ENCODE results near the gene LPCAT1.
"Not testable (repeated sequence)": the region's sequence is repeated elsewhere in the genome, so short reads cannot be mapped to it uniquely, and the experiment has no call there.

Gene LPCAT1, protein sequence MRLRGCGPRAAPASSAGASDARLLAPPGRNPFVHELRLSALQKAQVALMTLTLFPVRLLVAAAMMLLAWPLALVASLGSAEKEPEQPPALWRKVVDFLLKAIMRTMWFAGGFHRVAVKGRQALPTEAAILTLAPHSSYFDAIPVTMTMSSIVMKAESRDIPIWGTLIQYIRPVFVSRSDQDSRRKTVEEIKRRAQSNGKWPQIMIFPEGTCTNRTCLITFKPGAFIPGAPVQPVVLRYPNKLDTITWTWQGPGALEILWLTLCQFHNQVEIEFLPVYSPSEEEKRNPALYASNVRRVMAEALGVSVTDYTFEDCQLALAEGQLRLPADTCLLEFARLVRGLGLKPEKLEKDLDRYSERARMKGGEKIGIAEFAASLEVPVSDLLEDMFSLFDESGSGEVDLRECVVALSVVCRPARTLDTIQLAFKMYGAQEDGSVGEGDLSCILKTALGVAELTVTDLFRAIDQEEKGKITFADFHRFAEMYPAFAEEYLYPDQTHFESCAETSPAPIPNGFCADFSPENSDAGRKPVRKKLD

GRCh38 chr5:1523793-1524480 is at the start of gene LPCAT1:
TSS of gene LPCAT1 (minus strand) at chr5:1523960. CDS start at chr5:1523844, 116 bp downstream.
- peak; percentile 38 to 62 for DNase-seq (ENCODE audit: low read depth in 2 of 2)

- not testable (repeated sequence) for DNase-seq (ENCODE audit: low read depth in 2 of 2)
Measured at GRCh38 chr5:1571875-1572274, 48.1 kb upstream of the LPCAT1 start.

DNA sequence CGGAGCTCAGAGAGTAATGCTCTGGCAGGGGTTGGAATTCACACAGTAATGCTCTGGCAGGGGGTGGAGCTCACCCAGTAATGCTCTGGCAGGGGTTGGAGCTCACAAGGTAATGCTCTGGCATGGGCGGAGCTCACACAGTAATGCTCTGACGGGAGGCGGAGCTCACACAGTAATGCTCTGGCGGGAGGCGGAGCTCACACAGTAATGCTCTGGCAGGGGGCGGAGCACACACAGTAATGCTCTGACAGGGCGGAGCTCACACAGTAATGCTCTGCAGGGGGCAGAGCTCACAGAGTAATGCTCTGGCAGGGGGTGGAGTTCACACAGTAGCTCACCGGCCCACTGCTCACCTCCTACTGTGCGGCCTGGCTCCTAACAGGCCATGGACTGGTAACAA is 47.2 kb upstream of the LPCAT1 start:
- DNase-seq (ENCODE audit: low read depth in 2 of 2) = no peak

DNA sequence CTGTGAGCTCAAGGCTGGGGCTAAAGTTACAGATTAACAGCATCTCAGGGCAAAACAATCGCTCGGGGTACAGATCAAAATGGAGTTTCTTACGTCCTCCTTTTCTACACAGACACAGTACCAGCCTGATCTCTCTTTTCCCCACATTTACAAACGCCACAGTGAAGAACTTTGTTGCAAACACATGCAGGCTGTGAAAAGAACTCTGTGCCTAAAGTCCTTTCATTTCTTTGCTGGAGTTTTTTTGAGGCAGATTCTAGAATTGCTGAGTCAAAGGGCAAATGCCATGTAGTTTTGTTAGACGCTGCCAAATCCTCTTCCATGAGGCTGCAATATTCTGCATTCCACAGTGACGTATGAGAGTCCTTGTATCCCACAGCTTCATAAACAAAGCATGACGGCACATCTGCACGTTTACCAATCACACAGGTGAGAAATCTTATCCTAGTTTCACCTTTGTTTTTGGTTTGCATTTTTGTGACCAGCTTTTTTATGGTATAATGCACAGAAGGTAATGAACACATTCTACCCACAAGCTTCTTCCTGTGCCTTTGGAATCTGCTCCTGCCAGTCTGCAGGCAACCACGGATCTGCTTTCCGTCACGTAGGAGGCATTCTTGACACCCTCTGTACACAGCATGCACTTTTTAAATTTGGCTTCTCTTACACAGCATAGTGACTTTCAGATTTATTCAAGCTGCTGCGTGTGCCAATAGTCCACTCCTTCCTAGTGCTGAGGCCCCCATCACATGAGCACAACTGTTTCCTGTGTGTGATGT is 44.6 kb upstream of the LPCAT1 start:
- no peak for DNase-seq (ENCODE audit: low read depth in 2 of 2)

DNA sequence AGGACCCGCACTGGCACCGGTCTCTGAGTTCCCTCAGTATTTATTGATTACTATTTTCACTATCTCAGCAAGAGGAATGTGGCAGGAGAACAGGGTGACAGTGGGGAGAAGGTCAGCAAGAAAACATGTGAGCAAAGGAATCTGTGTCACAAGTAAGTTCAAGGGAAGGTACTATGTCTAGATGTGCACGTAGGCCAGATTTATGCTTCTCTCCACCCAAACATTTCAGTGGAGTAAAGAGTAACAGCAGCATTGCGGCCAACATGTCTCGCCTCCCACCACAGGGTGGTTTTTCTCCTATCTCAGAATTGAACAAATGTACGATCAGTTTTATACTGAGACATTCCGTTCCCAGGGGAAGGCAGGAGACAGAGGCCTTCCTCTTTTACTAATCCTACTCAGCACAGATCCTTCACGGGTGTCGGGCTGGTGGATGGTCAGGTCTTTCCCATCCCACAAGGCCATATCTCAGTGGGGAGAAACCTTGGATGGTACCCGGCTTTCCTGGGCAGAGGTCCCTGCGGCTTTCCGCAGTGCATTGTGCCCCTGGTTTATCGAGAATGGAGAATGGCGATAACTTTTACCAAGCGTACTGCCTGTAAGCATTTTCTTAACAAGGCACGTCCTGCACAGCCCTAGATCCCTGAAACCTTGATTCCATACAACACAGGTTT is 43.9 kb upstream of the LPCAT1 start:
- not testable (repeated sequence) for DNase-seq (ENCODE audit: low read depth in 2 of 2)

DNA sequence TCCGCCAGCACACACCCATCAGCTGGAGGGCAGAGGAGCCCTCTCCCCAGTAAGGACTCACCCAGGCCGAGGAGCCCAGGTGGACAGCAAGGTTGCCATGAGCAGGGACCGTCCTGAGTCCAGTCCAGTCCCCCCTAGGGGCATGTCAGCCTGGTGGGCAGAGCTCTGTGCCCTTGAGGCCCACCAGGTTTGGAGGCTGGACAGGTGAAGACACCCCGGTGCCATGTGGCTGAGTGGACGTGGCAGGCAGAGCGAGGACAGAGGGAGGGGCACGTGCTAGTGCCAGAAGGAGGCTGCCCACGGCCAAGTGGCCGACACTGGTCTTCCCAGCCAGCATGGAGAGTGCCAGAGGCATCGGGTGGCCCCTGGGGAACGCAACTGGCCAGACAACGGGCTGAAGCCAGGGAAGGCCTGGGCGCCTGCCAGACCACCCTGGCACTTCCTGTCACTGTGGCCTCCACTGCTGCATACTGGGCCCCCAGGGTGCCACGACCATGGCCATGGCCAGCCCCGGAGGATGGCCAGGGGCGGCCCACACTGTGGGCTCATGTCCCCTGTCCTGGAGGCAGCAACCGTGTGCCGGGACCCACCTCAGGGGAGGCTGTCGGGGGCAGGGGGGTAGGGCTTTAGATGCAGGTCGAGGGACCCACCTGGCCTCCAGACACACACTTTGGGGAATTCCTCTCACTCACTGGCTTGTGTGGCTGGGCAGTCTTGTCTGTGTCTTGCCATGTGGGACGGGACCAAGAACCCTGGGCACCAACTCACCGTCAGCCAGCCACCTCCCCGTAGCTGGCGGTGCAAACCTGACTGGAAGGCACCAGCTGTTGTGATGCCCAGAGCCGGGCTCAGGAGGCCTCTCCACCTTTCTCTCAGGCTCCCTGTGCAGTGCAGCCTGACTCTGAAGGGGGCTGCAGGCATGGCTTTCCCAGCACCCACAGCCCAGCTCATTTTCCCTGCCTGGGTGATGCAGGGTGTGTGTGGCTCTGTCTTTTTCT is 42.3 kb upstream of the LPCAT1 start:
- DNase-seq (ENCODE audit: low read depth in 2 of 2) = no peak

DNA sequence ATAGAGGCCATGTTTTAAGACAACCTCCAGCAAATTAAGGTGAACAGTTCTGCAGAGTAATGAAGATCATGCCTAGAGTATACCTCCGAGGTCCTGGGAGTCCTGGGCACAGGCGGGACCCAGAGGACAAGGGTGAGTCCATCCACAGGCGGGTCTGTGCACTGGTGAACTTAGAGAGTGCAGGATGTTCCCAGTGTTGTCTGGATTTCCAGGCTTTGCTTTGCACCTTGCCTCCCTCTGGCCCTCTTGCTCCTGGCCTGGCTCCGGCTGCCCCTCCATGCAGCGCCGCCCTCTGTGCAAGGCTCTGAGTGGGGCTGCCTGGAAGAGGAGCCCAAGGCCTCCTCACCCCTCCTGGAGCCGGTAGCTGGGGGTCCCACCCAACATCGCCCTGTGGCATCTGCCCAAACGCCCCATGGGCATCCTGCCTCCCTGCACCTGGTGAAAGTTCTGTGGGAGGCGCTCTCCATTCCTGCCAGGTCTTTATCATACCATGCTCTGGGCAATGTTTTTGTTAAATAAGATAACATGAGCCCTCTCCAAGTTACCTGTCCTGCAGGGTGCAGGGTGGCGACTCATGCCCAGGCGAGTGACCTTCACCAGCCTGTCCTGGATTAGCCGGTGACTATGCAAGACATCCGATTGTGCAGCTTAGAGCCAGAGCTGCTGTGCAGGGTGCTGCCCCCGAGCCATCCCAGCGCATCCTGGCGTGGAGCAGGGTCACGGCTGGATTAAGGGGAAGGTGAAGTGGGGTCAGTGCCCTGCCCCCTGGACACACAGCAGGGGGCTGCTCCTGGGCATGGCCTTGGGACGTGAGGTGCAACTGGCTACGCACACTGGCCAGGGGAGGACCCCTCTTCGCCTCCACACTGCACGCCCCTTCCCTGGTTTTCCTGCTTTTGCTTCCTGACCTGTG is 41.3 kb upstream of the LPCAT1 start:
- DNase-seq (ENCODE audit: low read depth in 2 of 2) = no peak

GRCh38 chr5:1564182-1564748 is 40.5 kb upstream of the LPCAT1 start:
- DNase-seq (ENCODE audit: low read depth in 2 of 2) = no peak

DNA sequence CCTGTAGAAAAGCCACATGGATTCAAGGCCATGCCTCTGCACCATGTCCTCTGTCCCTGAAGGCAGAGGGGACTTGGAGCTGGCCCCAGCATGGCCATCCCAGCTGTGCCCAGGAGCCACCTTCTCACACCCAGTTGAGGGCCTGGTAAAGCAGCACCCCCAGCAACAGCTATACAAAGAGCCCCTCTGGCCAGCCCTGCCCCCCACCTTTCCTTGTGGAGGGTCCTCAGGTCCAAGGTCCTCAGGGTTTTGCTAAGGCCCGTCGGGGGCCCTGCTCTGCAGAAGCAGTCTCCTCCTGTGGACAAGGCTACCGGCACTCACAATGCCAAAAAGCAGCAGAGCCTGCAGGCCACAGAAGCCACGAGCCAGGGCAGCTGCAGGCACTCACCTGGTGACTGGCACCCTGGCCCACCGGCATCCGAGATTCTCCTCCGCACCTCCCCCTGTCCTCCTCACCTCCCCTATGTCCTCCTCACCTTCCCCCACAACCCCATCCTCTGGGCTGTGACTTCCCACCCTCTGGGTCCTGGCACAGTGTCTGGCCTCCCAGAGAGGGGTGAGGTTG is 39.9 kb upstream of the LPCAT1 start:
- no peak for DNase-seq (ENCODE audit: low read depth in 2 of 2)

DNA sequence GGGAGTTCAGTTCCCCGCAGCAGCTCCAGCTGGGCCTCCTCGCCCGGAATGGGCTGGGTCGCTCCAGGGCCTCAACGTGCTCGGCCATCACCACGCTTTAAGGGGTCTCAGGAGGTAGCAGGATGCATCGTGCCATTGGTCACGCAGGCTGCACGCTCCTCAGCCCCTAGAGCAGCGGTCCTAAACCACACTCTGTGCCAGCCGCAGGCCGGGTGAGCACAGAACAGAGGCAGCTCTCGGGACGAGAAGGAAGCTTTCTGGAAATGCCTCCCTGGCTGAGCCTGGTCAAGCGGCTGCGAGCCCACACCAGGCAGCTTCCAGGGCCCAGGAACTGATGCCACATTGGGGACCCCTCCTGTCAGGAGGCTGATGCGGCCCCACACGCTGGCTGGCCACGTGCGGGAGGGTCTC is 39.3 kb upstream of the LPCAT1 start:
- no peak for DNase-seq (ENCODE audit: low read depth in 2 of 2)

DNA sequence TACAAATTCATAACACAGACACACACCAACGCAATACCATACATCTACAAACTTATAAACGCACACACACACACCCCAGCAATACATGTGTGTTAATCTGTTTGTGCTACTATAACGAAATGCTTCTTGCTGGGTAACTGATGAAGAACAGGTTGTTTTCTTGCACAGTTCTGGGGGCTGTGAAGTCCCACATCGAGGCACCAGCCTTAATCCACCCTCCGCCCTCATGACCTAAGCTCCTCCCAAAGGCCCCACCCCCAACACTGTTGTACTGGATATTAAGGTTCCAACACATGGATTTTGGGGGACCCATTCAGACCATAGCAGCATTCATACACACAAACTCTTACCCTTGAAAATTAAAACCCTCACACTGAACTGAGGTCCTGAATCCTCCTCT is 38.8 kb upstream of the LPCAT1 start:
- no peak for DNase-seq (ENCODE audit: low read depth in 2 of 2)

- no peak for DNase-seq (ENCODE audit: low read depth in 2 of 2)
Measured at GRCh38 chr5:1561402-1561929, 37.7 kb upstream of the LPCAT1 start.

DNA sequence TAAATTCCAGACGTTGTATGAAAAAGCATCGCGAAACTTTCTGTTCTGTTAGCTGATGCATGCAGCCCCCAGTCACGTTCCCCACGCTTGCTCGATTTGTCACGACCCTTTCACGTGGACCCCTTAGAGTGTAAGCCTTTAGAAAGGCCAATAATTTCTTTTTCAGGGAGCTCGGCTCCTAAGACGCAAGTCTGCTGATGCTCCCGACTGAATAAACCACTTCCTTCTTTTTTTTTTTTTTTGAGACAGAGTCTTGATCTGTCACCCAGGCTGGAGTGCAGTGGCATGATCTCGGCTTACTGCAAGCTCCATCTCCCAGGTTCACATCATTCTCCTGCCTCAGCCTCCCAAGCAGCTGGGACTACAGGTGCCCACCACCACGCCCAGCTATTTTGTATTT is 36.7 kb upstream of the LPCAT1 start:
- not testable (repeated sequence) for DNase-seq (ENCODE audit: low read depth in 2 of 2)

GRCh38 chr5:1558944-1559343 is 35.2 kb upstream of the LPCAT1 start:
- DNase-seq (ENCODE audit: low read depth in 2 of 2) = no peak

DNA sequence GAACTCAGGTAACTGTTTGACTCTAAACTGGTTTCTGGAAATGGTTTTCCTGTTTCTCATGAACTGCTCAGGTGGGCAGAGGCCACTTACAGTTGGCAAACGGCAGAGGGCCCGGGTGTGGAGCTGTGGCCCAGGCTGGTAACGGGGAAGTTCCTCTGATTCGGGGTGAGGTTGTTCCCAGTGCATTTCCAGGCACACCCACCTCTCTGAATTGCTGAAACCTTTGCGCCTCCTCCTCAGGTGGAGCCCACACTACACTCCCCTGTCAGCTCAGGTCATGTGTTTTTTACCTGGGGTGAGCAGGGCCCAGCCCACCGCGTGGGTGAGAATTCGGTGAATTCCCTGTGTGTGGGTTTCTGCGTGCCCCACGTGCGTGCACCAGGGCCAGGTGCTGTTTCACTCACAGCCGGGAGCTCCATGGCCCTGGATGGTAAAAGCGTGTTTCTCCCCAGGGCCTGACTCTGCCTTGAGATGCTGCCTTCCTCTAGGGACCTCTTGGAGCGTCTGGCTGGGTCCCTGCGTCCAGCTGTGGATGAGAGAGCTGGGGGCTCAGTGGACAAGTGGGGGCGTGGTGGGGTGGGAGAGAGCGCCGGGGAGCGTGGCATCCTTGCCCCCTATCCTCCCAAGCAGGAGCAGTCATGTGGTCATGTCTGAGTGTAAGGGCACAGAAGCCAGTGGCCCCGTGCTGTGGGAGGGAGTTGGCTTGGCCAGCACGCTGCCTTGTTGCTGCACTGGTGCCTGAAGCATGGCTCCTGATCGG is 33.5 kb upstream of the LPCAT1 start:
- DNase-seq (ENCODE audit: low read depth in 2 of 2) = no peak

- DNase-seq (ENCODE audit: low read depth in 2 of 2) = no peak
Measured at GRCh38 chr5:1555808-1556731, 32.3 kb upstream of the LPCAT1 start.
